HepG2 (cell line): Measurements from ENCODE around the gene LMBRD2. TPM values are rescaled to one million over a fixed set of nuclear protein-coding genes. Genes with fewer than 3 reads are reported as not detected.

Experiments
- ATAC-seq: fragments of 200-7000 bp; cut with Tn5 transposase; 3 replicates; pipeline ENCODE4 v1.9.1; 2020; ENCODE audit warnings: mild to moderate bottlenecking, moderate library complexity
- BruUV-seq: library from RNA; stranded (reverse); fragments of 400-500 nt; replicated peaks from 2 replicates; lab custom pipeline; 2021; lab: Mats Ljungman, UMichigan
- CTCF ChIA-PET: fragments of 300-600 bp; formaldehyde crosslinking; extraction: SDS; loops from one replicate; lab custom pipeline; 2021; ENCODE audit warnings: low total read pairs, inconsistent platforms, low intra/inter-chr PET ratio; lab: Yijun Ruan, JAX
- POLR2A ChIA-PET: fragments of 350-600 bp; sonication (Branson Sonifier 250); formaldehyde crosslinking; loops from one replicate; lab custom pipeline; 2020; ENCODE audit warnings: antibody characterized with exemption, inconsistent platforms; lab: Yijun Ruan, JAX
- DNase-seq: peaks from one replicate; pipeline ENCODE4 v3.0.0-alpha.2; 2015; ENCODE audit warnings: low spot score
- FAIRE-seq: peaks from 3 replicates; lab custom pipeline; 2011; peaks lifted over from hg19 to GRCh38; lab: Jason Lieb, UNC
- H2AFZ ChIP-seq: one replicate; pipeline ENCODE4 v1.6.1; 2011; ENCODE audit warnings: low read length, inconsistent platforms
- H3K27ac ChIP-seq: fragments of 300-600 bp; 3 replicates; pipeline ENCODE4 v1.8.0; 2011; ENCODE audit warnings: mixed run types, mild to moderate bottlenecking, mixed read lengths, low read length, inconsistent platforms; ENCODE audit not compliant: insufficient read depth; ENCODE audit errors: extremely low read length
- H3K27me3 ChIP-seq, 2 experiments: fragments of 200-600 bp in 1 of 2; 2 replicates in 1 of 2; 3 replicates in 1 of 2; pipeline versions ENCODE4 v1.6.0 to v1.8.0; 2011; ENCODE audit warnings: low read length in 2 of 2, mild to moderate bottlenecking in 2 of 2, moderate library complexity in 2 of 2, inconsistent platforms in 1 of 2; ENCODE audit not compliant: insufficient read depth in 2 of 2, control insufficient read depth in 1 of 2
- H3K36me3 ChIP-seq, 2 experiments: fragments of 200-600 bp in 1 of 2; replicated peaks in 1 of 2; 2 replicates in 1 of 2; 3 replicates in 1 of 2; pipeline versions ENCODE4 v1.5.1 to v1.8.0; 2011; ENCODE audit warnings: low read length in 2 of 2, inconsistent platforms in 1 of 2; ENCODE audit not compliant: insufficient read depth in 2 of 2, control insufficient read depth in 1 of 2
- H3K4me1 ChIP-seq: 2 replicates; pipeline ENCODE4 v1.5.1; 2012; ENCODE audit warnings: low read length, inconsistent platforms; ENCODE audit not compliant: insufficient read depth
- H3K4me2 ChIP-seq: 2 replicates; pipeline ENCODE4 v1.6.0; 2011; ENCODE audit warnings: low read depth, low read length, inconsistent platforms
- H3K4me3 ChIP-seq, 3 experiments: fragments of 200-600 bp in 1 of 3; sonication (generic), shearing (Covaris generic) in 1 of 3; replicated peaks in 1 of 3; 2 replicates each; pipeline ENCODE4 v1.5.1; 2011 to 2016; ENCODE audit warnings: low read length in 3 of 3, inconsistent platforms in 2 of 3, low read depth in 2 of 3, mild to moderate bottlenecking in 2 of 3, control low read depth in 1 of 3, mixed read lengths in 1 of 3; ENCODE audit not compliant: insufficient read depth in 1 of 3
- H3K79me2 ChIP-seq: one replicate; pipeline ENCODE4 v1.6.1; 2011; ENCODE audit warnings: low read length, inconsistent platforms; ENCODE audit not compliant: insufficient read depth
- H3K9ac ChIP-seq: 2 replicates; pipeline ENCODE4 v1.6.0; 2011; ENCODE audit warnings: mild to moderate bottlenecking, low read depth, low read length, inconsistent platforms; ENCODE audit not compliant: insufficient read depth
- H3K9me3 ChIP-seq: 2 replicates; pipeline ENCODE4 v1.5.1; 2012; ENCODE audit warnings: mild to moderate bottlenecking, low read length
- H4K20me1 ChIP-seq: 2 replicates; pipeline ENCODE4 v1.6.0; 2011; ENCODE audit warnings: inconsistent platforms, mild to moderate bottlenecking, low read length, moderate library complexity; ENCODE audit not compliant: insufficient read depth
- CCAR2 ChIP-seq: fragments of 200-400 bp; formaldehyde crosslinking; optimal IDR thresholded peaks from 2 replicates; pipeline ENCODE3; 2018; ENCODE audit warnings: low read depth, mild to moderate bottlenecking, low read length, moderate library complexity
- CREM ChIP-seq, 2 experiments: sonication (generic) in 1 of 2; formaldehyde crosslinking in 1 of 2; IDR thresholded peaks; 2 replicates each; pipeline versions ENCODE4 v1.4.0 to v1.6.1; 2016 to 2020; ENCODE audit warnings: antibody characterized with exemption in 1 of 2, mild to moderate bottlenecking in 1 of 2, missing genetic modification reagents in 1 of 2
- HNF1B ChIP-seq: sonication (generic); formaldehyde crosslinking; IDR thresholded peaks from 2 replicates; pipeline ENCODE4 v1.5.1; 2020; ENCODE audit warnings: mild to moderate bottlenecking, moderate library complexity, missing genetic modification reagents
- NRL ChIP-seq: sonication (generic); formaldehyde crosslinking; IDR thresholded peaks from 2 replicates; pipeline ENCODE4 v1.5.0; 2020; ENCODE audit warnings: missing genetic modification reagents, mild to moderate bottlenecking, moderate library complexity, borderline replicate concordance
- REST ChIP-seq, 2 experiments: IDR thresholded peaks; 2 replicates each; pipeline ENCODE4 v1.6.1; 2011 to 2012; ENCODE audit warnings: low read length in 2 of 2, borderline replicate concordance in 1 of 2, low read depth in 1 of 2, mild to moderate bottlenecking in 1 of 2, moderate library complexity in 1 of 2
- RNF2 ChIP-seq: fragments of 450-650 bp; conservative IDR thresholded peaks from 2 replicates; pipeline ENCODE4 v1.6.1; 2016; ENCODE audit warnings: low read depth
- ZNF234 ChIP-seq: sonication (generic); formaldehyde crosslinking; conservative IDR thresholded peaks from 2 replicates; pipeline ENCODE4 v1.5.1; 2020; ENCODE audit warnings: mild to moderate bottlenecking, missing genetic modification reagents
- ZNF331 ChIP-seq: sonication (generic); formaldehyde crosslinking; IDR thresholded peaks from 2 replicates; pipeline ENCODE4 v1.4.0; 2020; ENCODE audit warnings: missing genetic modification reagents
- ZNF430 ChIP-seq: sonication (generic); formaldehyde crosslinking; IDR thresholded peaks from 2 replicates; pipeline ENCODE4 v1.9.0; 2021; ENCODE audit warnings: mild to moderate bottlenecking, missing genetic modification reagents
- ZNF432 ChIP-seq: sonication (generic); formaldehyde crosslinking; IDR thresholded peaks from 2 replicates; pipeline ENCODE4 v1.5.0; 2020; ENCODE audit warnings: missing genetic modification reagents, mild to moderate bottlenecking, borderline replicate concordance
- WGBS: methylation state at CpG from one replicate; pipeline ENCODE4 v1.1.6; 2017; ENCODE audit warnings: low lambda C conversion rate; 5-methylcytosine and 5-hydroxymethylcytosine counted together
- in situ Hi-C: cut with HindIII; loops from 2 replicates; pipeline ENCODE4 v1.10.0; 2017; ENCODE audit warnings: low pct_unique_long_range_greater_than_20kb; ENCODE audit not compliant: extremely low pct_ligation_motif_present
- intact Hi-C: fragments of 100-400 bp; cut with micrococcal nuclease; formaldehyde crosslinking; loops from one replicate; pipeline ENCODE4 v1.10.0; 2022; ENCODE audit not compliant: unreplicated experiment
- polyA plus RNA-seq, 8 experiments: library from polyadenylated mRNA; depleted of rRNA in 3 of 8; stranded (reverse) in 7 of 8; unstranded in 1 of 8; fragments of >200 nt; fragmentation: Illumina TruSeq in 4 of 8; extraction: Trizol in 4 of 8; gene quantifications; 2 replicates each; pipeline versions ENCODE4 v1.2.1 to v1.2.3, GENCODE V29; 2011 to 2016; ENCODE audit warnings: low read depth in 4 of 8, missing spikeins in 1 of 8, mixed read lengths in 1 of 8; ENCODE audit not compliant: insufficient read depth in 1 of 8
- total RNA-seq, 5 experiments: library from RNA; depleted of rRNA; stranded (reverse); fragments of >200 nt; fragmentation: Illumina TruSeq; extraction: Trizol; gene quantifications; 2 replicates each; pipeline ENCODE4 v1.2.3, GENCODE V29; 2016; ENCODE audit warnings: low read depth in 1 of 5
- TF ChIP-seq, protein P1 (sequence below): sonication (generic); formaldehyde crosslinking; conservative IDR thresholded peaks from 2 replicates; pipeline ENCODE4 v1.8.1; 2023; ENCODE audit warnings: missing genetic modification reagents
- TF ChIP-seq, protein P2 (sequence below): sonication (generic); formaldehyde crosslinking; IDR thresholded peaks from 2 replicates; pipeline ENCODE4 v1.5.0; 2020; ENCODE audit warnings: mild to moderate bottlenecking, missing genetic modification reagents, moderate library complexity
- TF ChIP-seq, protein P3 (sequence below): sonication (generic); formaldehyde crosslinking; IDR thresholded peaks from 2 replicates; pipeline ENCODE4 v1.4.0; 2020; ENCODE audit warnings: mild to moderate bottlenecking, low read depth, missing genetic modification reagents

The LMBRD2 gene
- total and polyA plus RNA-seq, 2 of the 13 experiments (the other 11 are each of a cell fraction or from before 2014, with no cell fraction given), result 2.0 to 4.7 TPM

- ATAC-seq (peak; percentile 99), FAIRE-seq (peak; percentile 66), DNase-seq (peak; percentile 55)
- Histone ChIP-seq H3K4me1 (no peaks in the 10 kb centered on the region), H3K9ac (no peak overlapping the region), H2AFZ (peak overlapping the region; percentile 67), H3K36me3 (no peaks in the 10 kb centered on the region), H3K27me3 (no peaks in the 10 kb centered on the region), H3K4me3 (peak overlapping the region in 1 of 3 experiments; percentile 38; a peak in 1 of 6 replicates), H3K79me2 (no peaks in the 10 kb centered on the region), H3K4me2 (peak overlapping the region; percentile 68), H3K9me3 (no peaks in the 10 kb centered on the region), H3K27ac (no peak overlapping the region), H4K20me1 (no peaks in the 10 kb centered on the region)
- CTCF ChIA-PET, result interaction anchor here (1.0 to 1.3 kb wide), 2 partner anchors 11 to 227 kb away, joined by 3 read pairs; no protein-coding TSS in a partner anchor
- POLR2A ChIA-PET, result interaction anchor here (1.1 to 2.0 kb wide), 3 partner anchors 60 to 162 kb away, joined by 4 to 8 read pairs (median 5); partner anchors contain the start of gene NADK2
- 5% methylated on average over 7 of the region's 10 CpGs for WGBS
- in situ Hi-C loops (no loop called here), intact Hi-C loops (loop anchor here (1.0 to 10.0 kb wide), 6 partner anchors 73 to 616 kb away; partner anchors contain the start of genes LMBRD2 and SKP2)
- BruUV-seq, result no TSS peak
- TF ChIP-seq HNF1B (CRISPR knock-in tag), result no peak
- TF ChIP-seq CREM (IDR thresholded peaks at IDR 0.05), result no peak
- no peak for TF ChIP-seq CREM (CRISPR knock-in tag; IDR thresholded peaks at IDR 0.05)
- TF ChIP-seq ZNF432 (CRISPR knock-in tag), result no peak
- peak; percentile 47; the same call in 1 of the 2 replicates for TF ChIP-seq RNF2
- TF ChIP-seq, protein P1, sequence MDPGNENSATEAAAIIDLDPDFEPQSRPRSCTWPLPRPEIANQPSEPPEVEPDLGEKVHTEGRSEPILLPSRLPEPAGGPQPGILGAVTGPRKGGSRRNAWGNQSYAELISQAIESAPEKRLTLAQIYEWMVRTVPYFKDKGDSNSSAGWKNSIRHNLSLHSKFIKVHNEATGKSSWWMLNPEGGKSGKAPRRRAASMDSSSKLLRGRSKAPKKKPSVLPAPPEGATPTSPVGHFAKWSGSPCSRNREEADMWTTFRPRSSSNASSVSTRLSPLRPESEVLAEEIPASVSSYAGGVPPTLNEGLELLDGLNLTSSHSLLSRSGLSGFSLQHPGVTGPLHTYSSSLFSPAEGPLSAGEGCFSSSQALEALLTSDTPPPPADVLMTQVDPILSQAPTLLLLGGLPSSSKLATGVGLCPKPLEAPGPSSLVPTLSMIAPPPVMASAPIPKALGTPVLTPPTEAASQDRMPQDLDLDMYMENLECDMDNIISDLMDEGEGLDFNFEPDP (CRISPR knock-in tag), result no peak
- no peak for TF ChIP-seq REST (IDR thresholded peaks at IDR 0.05; ENCODE audit: borderline replicate concordance in 1 of 2, low read depth in 1 of 2, low read length in 2 of 2)
- no peak for TF ChIP-seq ZNF430 (CRISPR knock-in tag)
- no peak for TF ChIP-seq ZNF234 (CRISPR knock-in tag)
- TF ChIP-seq, protein P2, sequence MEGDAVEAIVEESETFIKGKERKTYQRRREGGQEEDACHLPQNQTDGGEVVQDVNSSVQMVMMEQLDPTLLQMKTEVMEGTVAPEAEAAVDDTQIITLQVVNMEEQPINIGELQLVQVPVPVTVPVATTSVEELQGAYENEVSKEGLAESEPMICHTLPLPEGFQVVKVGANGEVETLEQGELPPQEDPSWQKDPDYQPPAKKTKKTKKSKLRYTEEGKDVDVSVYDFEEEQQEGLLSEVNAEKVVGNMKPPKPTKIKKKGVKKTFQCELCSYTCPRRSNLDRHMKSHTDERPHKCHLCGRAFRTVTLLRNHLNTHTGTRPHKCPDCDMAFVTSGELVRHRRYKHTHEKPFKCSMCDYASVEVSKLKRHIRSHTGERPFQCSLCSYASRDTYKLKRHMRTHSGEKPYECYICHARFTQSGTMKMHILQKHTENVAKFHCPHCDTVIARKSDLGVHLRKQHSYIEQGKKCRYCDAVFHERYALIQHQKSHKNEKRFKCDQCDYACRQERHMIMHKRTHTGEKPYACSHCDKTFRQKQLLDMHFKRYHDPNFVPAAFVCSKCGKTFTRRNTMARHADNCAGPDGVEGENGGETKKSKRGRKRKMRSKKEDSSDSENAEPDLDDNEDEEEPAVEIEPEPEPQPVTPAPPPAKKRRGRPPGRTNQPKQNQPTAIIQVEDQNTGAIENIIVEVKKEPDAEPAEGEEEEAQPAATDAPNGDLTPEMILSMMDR (CRISPR knock-in tag), result peak; percentile 85
- TF ChIP-seq, protein P3, sequence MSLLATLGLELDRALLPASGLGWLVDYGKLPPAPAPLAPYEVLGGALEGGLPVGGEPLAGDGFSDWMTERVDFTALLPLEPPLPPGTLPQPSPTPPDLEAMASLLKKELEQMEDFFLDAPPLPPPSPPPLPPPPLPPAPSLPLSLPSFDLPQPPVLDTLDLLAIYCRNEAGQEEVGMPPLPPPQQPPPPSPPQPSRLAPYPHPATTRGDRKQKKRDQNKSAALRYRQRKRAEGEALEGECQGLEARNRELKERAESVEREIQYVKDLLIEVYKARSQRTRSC (CRISPR knock-in tag), result no peak
- no peak for TF ChIP-seq ZNF331 (CRISPR knock-in tag)
- TF ChIP-seq CCAR2, result no peak
- no peak for TF ChIP-seq NRL (CRISPR knock-in tag)
Measured at GRCh38 chr5:36079200-36079781, 72.4 kb downstream of the LMBRD2 start.
